ENCODE results near the gene DLG2.

The DLG2 gene

GRCh38 chr11:84607975-84608836 lies 1018.9 kb downstream of the DLG2 start:
- no peak for DNase-seq

DNA sequence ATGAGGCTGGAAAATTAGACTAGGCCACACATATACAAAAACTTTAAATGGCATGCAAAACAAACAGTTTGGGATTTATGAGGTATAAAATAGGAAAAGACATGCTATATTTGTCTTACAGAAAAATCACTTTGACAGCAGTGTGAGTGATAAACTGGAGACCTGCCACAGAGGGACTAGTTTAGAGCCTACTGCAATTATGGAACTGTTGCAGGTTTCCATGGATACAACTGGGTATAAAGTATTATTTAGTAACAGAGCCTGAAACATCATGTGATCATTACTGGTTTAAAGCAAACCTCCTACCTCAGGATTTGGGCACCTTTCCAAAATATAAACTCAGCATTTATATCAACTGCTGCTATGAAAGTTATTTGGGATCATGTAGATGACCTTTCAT lies 1032.5 kb downstream of the DLG2 start:
- no peak for DNase-seq

- DNase-seq, result no peak
Observed at GRCh38 chr11:84590106-84590505, 1037.0 kb downstream of the DLG2 start.

DNA sequence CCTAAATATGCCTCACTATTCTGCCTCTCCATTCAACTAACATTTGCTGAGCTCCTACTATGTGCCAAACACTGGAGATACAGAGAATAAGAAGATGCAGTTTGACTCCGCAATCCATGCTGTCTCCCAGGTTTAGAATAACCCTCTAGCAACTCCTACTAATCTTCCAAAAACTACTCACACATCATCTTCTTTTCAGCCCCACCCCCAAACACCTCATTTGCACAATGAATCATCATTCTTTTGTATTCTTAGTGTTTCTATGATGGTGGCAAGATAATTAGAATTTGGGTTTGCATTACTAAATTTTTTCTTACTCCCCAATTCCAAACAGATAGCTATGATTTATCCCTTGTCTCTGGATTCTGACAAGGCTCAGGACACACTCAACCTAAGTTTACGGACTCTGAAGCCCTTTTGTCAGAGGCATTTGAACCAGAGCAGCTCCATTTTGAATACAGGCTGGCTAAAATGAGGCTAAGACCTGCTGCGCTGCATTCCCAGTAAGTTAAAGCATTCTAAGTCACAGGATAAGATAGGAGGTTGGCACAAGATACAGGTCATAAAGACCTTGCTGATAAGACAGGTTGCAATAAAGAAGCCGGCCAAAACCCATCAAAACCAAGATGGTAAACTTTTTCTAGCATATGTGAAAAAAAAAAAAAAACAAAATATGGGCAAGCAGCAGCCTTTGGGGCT lies 1038.9 kb downstream of the DLG2 start:
- DNase-seq, result no peak

DNA sequence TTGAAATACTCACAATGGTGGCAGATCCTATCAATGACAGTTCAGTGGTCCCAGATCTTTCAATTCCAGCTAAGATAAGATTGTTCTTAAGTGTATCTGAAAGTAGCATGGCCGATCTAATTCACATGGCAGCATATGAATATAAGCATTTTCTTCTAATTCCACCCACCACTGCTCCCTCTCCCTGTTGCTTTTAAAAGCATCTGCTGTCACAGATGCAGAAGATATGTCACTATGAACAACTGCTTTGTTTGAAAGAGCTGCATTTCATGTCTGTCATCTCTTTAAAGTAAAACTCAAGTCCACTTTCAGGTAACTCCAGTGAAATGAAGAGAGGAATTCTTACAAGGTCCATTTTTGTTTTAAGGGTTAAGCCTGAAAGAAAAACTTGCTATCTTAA lies 1044.0 kb downstream of the DLG2 start:
- no peak for DNase-seq

DNA sequence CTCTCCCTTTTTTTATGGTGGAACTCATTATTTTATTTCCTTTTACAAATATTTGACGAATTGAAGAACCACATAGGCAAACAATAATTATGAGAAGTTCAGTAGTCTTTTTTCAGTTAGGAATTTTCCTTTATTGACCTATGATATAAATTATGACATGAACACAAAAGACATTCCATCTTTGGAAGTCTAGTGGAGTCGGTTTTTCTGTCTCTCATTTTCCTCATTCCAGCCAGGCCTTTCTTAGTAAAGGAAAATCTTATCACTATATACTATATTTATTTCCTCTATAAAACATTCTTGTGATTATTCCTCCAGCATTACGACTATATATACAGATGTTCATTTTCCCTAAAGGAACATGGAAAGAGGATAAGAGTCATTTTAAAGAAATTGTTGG lies 1046.1 kb downstream of the DLG2 start:
- no peak for DNase-seq

- DNase-seq, result no peak
Observed at GRCh38 chr11:84580428-84580827, 1046.7 kb downstream of the DLG2 start.

- no peak for DNase-seq
Observed at GRCh38 chr11:84573868-84574267, 1053.3 kb downstream of the DLG2 start.

DNA sequence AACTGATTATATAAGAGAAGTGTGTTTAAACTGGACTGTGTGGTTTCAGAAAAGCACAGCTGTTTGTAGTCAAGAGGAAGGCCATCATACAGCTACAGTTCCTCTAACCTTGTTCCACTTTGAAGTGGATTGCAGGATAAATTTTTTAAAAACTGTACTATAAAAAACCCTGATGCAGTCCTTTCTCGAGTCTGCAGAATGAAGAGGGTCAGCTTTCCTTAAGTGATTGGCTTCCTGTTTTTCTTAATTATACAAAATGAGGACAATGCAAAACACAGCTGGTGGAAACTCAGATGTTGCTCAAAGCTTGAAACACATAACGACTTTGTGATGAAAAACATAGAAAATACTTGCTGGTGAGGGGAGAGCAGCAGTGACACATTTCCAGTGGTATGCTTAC lies 1060.5 kb downstream of the DLG2 start:
- no peak for DNase-seq

- no peak for DNase-seq
Observed at GRCh38 chr11:84564867-84565184, 1062.3 kb downstream of the DLG2 start.

- DNase-seq, result peak; percentile 30
Observed at GRCh38 chr11:84564180-84564866, 1062.8 kb downstream of the DLG2 start.

DNA sequence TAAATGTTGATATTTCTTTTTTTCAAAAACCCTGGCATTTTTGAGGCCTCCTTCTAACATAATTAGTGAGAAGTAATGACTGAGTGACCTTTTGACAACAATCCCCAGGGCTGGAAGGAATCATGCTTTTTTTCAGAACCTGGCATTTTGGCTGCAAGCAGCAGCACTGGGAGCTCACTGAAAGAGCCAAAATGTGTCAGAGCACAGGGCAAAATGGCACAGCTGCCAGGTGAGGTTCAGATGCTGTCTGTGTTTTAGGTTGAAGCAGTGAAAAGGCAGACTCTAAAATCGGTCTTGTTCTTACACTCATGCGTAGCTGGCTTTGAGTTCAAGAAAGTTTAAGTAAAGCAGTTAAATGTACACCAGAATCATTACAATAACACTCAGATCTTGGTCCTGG lies 1063.8 kb downstream of the DLG2 start:
- DNase-seq, result no peak

DNA sequence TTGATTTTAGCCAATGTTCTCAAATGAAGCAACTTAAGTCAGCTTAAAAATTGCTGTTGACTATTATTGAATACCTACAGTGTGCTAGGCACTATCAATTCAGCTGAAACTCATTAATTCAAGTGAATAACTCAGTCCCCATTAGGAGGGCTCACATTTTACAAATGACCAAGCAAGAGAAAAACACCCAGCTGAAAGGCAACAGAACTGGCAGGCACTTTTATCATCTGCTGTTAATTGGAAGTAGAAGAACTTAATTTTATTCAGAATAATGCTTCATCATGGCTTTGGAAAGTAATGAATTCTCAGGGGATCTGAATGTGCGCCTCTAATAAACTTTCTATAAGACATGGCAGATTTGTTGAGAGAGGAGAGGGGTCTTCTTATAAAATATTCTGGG lies 1066.9 kb downstream of the DLG2 start:
- DNase-seq, result no peak

GRCh38 chr11:84558085-84558905 lies 1068.8 kb downstream of the DLG2 start:
- DNase-seq, result peak; percentile 18

- DNase-seq, result no peak
Observed at GRCh38 chr11:84552791-84553190, 1074.4 kb downstream of the DLG2 start.

- no peak for DNase-seq
Observed at GRCh38 chr11:84549217-84549616, 1077.9 kb downstream of the DLG2 start.

GRCh38 chr11:84544566-84544965 lies 1082.6 kb downstream of the DLG2 start:
- no peak for DNase-seq

GRCh38 chr11:84543367-84544159 lies 1083.6 kb downstream of the DLG2 start:
- no peak for DNase-seq

DNA sequence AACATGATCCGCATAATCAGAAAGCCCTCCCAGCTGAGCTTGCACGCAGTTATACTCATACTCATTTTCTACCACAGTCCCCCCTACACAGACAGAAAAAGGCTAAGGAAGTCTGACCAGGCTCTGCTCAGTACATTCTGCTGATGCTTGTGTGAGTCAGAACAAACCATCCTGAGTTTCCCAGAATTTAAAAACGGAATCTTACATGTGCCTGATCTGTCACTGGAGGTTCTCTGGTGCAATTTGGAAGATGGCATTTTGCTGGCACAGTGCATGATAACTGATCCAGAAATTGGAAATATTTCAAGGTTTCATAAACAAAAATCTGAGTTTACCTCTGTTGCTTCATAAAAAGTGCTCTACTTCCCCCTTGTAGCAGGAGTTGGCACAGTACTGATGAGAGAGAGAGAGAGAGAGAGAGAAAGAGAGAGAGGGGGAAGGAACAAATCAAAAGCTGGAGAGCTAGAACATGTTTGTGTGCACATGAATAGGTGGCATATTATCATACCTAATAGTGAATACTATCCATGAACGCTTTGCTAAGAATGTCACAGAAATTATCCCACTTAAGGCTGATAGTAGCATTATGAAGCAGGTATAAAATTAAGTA lies 1085.3 kb downstream of the DLG2 start:
- DNase-seq, result no peak

DNA sequence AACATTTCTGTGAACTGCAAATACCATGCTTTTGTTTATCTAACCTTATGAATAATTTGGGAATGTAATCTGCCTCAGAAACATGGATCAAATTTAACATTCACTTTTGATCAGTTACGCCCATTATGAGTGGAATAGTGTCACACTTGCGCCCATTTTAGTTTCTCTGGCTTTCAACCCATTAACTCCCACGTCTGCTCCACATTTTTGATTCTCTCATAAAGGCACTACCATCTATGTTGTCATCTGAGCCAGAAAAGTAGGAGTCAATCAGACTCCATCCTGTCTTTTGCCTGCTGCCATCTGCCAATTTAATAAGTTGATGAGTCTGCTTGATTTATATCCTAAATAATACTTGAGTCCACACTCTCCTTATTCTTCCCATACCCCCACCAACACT lies 1090.7 kb downstream of the DLG2 start:
- no peak for DNase-seq

DNA sequence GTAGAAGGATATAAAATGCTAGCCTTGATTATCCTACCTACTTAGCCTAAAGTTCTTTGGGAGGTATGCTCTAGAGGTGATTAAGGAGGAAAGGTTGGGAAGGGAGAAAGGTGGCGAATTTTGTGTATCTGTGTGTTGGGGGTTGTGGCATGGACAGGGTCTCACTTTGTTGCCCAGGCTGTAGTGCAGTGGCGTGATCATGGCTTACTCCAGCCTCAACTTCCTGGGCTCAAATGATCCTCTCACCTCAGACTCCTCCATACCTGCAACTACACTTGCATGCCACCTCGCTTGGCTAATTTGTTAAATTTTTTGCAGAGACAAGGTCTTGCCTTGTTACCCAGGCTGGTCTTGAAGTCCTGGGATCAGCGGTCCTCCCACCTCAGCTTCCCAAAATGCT lies 1094.8 kb downstream of the DLG2 start:
- DNase-seq, result no peak

DNA sequence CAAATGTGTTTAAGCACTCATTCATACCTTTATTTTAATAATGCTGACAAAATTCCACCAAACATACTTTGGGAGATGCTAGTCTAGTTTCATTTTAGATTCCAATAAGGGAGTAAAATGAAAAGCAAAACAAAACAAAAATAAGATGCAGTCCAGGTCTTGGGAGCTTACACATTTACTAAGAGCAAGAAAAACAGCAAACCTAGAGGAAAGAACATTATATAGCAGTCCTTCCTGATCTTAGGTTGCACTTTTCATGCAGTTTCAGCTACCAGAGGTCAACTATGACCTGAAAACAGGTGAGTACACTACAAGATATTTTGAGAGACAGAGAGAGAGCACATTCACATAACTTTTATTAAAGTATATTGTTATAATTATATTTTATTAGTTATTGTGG lies 1100.9 kb downstream of the DLG2 start:
- DNase-seq, result no peak

Measured in inflammatory macrophage treated with lipopolysaccharide for 4 hours (primary cell).